ENCODE results near the gene CCNY. TPM values are rescaled to one million over a fixed set of nuclear protein-coding genes. Genes with fewer than 3 reads are reported as not detected.

CCNY gene
- total and polyA plus RNA-seq, 2 of the 4 experiments (the other 2 are of a cell fraction), result 38.0 to 131 TPM

- H4K91ac ChIP-seq (ENCODE audit: insufficient read depth, low read depth, low read length), result no peak overlapping the region
- H3K9ac ChIP-seq (ENCODE audit: low read depth, low read length), result no peak overlapping the region
- H3K27me3 ChIP-seq (ENCODE audit: control insufficient read depth, insufficient read depth, low read length), result peaks cover 21% of the 10 kb centered on the region
- no peak overlapping the region for H3K14ac ChIP-seq (replicated peaks; ENCODE audit: low read depth, low read length)
- DNase-seq, result peak; percentile 55
- H3K36me3 ChIP-seq (ENCODE audit: control insufficient read depth, insufficient read depth, low read length), result no peaks in the 10 kb centered on the region
- H4K8ac ChIP-seq (ENCODE audit: low read depth in 2 of 2, low read length in 2 of 2), result no peak overlapping the region
- H2BK120ac ChIP-seq (ENCODE audit: low read depth, low read length), result no peak overlapping the region
- H3K18ac ChIP-seq (ENCODE audit: low read depth, low read length), result no peak overlapping the region
- H2AK9ac ChIP-seq (replicated peaks; ENCODE audit: low read depth, low read length, poor library complexity), result no peak overlapping the region
- H3K9me3 ChIP-seq (ENCODE audit: control insufficient read depth, insufficient read depth, low read length), result 0 out of 2 replicates have a peak, but pooled peaks cover 2% of the 10 kb centered on the region
- no peak overlapping the region for H3K4me3 ChIP-seq (ENCODE audit: insufficient read depth, low read depth, low read length)
- H3K4me2 ChIP-seq (ENCODE audit: low read depth, low read length), result no peak overlapping the region
- H3K23ac ChIP-seq (ENCODE audit: low read depth, low read length), result no peak overlapping the region
- no peak overlapping the region for H3K56ac ChIP-seq (ENCODE audit: extremely low read depth, insufficient read depth, low read length)
- ATAC-seq (ENCODE audit: low read depth), result peak; percentile 88
- H2BK20ac ChIP-seq (ENCODE audit: low read depth, low read length), result no peak overlapping the region
- H2BK15ac ChIP-seq (ENCODE audit: low read depth, low read length), result no peak overlapping the region; the same call in 2 of the 3 replicates
- BruUV-seq (replicated peaks), result no TSS peak
- TF ChIP-seq BHLHE40 (IDR thresholded peaks at IDR 0.05; ENCODE audit: low read depth, low read length), result no peak
- TF ChIP-seq MAZ (IDR thresholded peaks at IDR 0.05; ENCODE audit: borderline replicate concordance, low read depth, low read length), result no peak
- peak; percentile 68 for TF ChIP-seq SMC3 (IDR thresholded peaks at IDR 0.05; ENCODE audit: low read depth, low read length)
- TF ChIP-seq RAD21 (IDR thresholded peaks at IDR 0.05; ENCODE audit: low read length), result peak; percentile 75
- TF ChIP-seq CTCF (conservative IDR thresholded peaks at IDR 0.05; ENCODE audit: low read depth, low read length), result peak; percentile 68
- no peaks in the 10 kb centered on the region for H4K20me1 ChIP-seq (ENCODE audit: insufficient read depth, low read length)
- H4K5ac ChIP-seq (ENCODE audit: low read depth, low read length), result no peak overlapping the region
- dilution Hi-C loops (cut with HindIII; ENCODE audit: low sequenced_read_pairs, unreplicated experiment) (no loop called here), intact Hi-C loops (cut with micrococcal nuclease) (loop anchor here (5.0 kb wide), 1 partner anchor 1264 kb away; no protein-coding TSS in a partner anchor), in situ Hi-C loops (cut with MboI; ENCODE audit: low sequenced_read_pairs) (no loop called here)
- H2AFZ ChIP-seq (replicated peaks; ENCODE audit: low read length, poor library complexity), result no peak overlapping the region
- H3K4ac ChIP-seq (ENCODE audit: low read depth, low read length), result no peak overlapping the region
- no peaks in the 10 kb centered on the region for H3K9me1 ChIP-seq (ENCODE audit: insufficient read depth, low read length)
- H3K4me1 ChIP-seq (ENCODE audit: control insufficient read depth, insufficient read depth, low read length), result no peaks in the 10 kb centered on the region
- H3K79me1 ChIP-seq (ENCODE audit: low read depth in 1 of 2, low read length in 2 of 2), result no peaks in the 10 kb centered on the region
- ChIA-PET POLR2A (ENCODE audit: unreplicated experiment) (no interaction called here), CTCF (interaction anchor here (0.8 to 2.2 kb wide), 5 partner anchors 8 to 1267 kb away, joined by 3 to 9 read pairs (median 3); partner anchors contain the start of gene GJD4)
- H2AK5ac ChIP-seq (ENCODE audit: low read depth, low read length), result no peak overlapping the region
- WGBS, 2 experiments (ENCODE audit: extremely low coverage in 2 of 2, insufficient read length in 1 of 2), result no CpG with 5 or more reads among the region's 8 CpGs
- no peak overlapping the region for H3K27ac ChIP-seq (ENCODE audit: insufficient read depth, low read length)
- no peak overlapping the region for H2BK5ac ChIP-seq (ENCODE audit: low read depth, low read length, poor library complexity, severe bottlenecking)
Observed at GRCh38 chr10:35613597-35614226, 277.4 kb downstream of the CCNY start.
